ENCODE results near the gene HMCES. TPM values are rescaled to one million over a fixed set of nuclear protein-coding genes. Genes with fewer than 3 reads are reported as not detected.

The HMCES gene
- total and polyA plus RNA-seq, 2 of the 13 experiments (the other 11 are each of a cell fraction or from before 2014, with no cell fraction given): 16.1 to 37.5 TPM

- TF ChIP-seq, protein P1, sequence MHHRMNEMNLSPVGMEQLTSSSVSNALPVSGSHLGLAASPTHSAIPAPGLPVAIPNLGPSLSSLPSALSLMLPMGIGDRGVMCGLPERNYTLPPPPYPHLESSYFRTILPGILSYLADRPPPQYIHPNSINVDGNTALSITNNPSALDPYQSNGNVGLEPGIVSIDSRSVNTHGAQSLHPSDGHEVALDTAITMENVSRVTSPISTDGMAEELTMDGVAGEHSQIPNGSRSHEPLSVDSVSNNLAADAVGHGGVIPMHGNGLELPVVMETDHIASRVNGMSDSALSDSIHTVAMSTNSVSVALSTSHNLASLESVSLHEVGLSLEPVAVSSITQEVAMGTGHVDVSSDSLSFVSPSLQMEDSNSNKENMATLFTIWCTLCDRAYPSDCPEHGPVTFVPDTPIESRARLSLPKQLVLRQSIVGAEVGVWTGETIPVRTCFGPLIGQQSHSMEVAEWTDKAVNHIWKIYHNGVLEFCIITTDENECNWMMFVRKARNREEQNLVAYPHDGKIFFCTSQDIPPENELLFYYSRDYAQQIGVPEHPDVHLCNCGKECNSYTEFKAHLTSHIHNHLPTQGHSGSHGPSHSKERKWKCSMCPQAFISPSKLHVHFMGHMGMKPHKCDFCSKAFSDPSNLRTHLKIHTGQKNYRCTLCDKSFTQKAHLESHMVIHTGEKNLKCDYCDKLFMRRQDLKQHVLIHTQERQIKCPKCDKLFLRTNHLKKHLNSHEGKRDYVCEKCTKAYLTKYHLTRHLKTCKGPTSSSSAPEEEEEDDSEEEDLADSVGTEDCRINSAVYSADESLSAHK (CRISPR knock-in tag; IDR thresholded peaks at IDR 0.05; ENCODE audit: borderline replicate concordance): no peak
- no peak for TF ChIP-seq XRCC5 (optimal IDR thresholded peaks at IDR 0.05; ENCODE audit: low read length)
- TF ChIP-seq MLLT10 (CRISPR knock-in tag; IDR thresholded peaks at IDR 0.05): no peak
- no peak for TF ChIP-seq ZFYVE20 (CRISPR knock-in tag; IDR thresholded peaks at IDR 0.05; ENCODE audit: borderline replicate concordance, low read depth)
- no peak for TF ChIP-seq ZNF17 (CRISPR knock-in tag; IDR thresholded peaks at IDR 0.05)
- no peak for TF ChIP-seq EZH2 (conservative IDR thresholded peaks at IDR 0.05; ENCODE audit: low read depth, low read length)
- peak; percentile 63 for TF ChIP-seq ELF1 (CRISPR knock-in tag; IDR thresholded peaks at IDR 0.05)
- no peak for TF ChIP-seq ZNF883 (CRISPR knock-in tag; IDR thresholded peaks at IDR 0.05; ENCODE audit: not compliant biosample characterization)
- TF ChIP-seq, protein P2, sequence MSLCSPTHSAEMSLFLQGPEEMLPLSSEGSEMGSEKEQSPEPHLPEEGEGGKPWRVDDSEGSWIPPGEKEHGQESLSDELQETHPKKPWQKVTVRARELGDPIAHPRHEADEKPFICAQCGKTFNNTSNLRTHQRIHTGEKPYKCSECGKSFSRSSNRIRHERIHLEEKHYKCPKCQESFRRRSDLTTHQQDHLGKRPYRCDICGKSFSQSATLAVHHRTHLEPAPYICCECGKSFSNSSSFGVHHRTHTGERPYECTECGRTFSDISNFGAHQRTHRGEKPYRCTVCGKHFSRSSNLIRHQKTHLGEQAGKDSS (CRISPR knock-in tag; IDR thresholded peaks at IDR 0.05; ENCODE audit: borderline replicate concordance, low read depth): no peak
- TF ChIP-seq, protein P3, sequence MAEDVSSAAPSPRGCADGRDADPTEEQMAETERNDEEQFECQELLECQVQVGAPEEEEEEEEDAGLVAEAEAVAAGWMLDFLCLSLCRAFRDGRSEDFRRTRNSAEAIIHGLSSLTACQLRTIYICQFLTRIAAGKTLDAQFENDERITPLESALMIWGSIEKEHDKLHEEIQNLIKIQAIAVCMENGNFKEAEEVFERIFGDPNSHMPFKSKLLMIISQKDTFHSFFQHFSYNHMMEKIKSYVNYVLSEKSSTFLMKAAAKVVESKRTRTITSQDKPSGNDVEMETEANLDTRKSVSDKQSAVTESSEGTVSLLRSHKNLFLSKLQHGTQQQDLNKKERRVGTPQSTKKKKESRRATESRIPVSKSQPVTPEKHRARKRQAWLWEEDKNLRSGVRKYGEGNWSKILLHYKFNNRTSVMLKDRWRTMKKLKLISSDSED (CRISPR knock-in tag; IDR thresholded peaks at IDR 0.05): no peak
- no peak for TF ChIP-seq ZNF180 (CRISPR knock-in tag; IDR thresholded peaks at IDR 0.05; ENCODE audit: borderline replicate concordance, low read depth)
- no peak for TF ChIP-seq ZNF646 (CRISPR knock-in tag; IDR thresholded peaks at IDR 0.05)
- TF ChIP-seq ZFP82 (CRISPR knock-in tag; IDR thresholded peaks at IDR 0.05; ENCODE audit: borderline replicate concordance): no peak
- no peak for TF ChIP-seq FOXM1 (CRISPR knock-in tag; IDR thresholded peaks at IDR 0.05)
- TF ChIP-seq SMARCC2 (IDR thresholded peaks at IDR 0.05): no peak
- TF ChIP-seq KDM5A (IDR thresholded peaks at IDR 0.05; ENCODE audit: borderline replicate concordance, low read length): no peak
- TF ChIP-seq ZSCAN9 (CRISPR knock-in tag; IDR thresholded peaks at IDR 0.05; ENCODE audit: borderline replicate concordance): no peak
- TF ChIP-seq ZNF331 (CRISPR knock-in tag; IDR thresholded peaks at IDR 0.05): peak; percentile 13; the same call in 1 of the 2 replicates
- TF ChIP-seq ZNF441 (CRISPR knock-in tag; IDR thresholded peaks at IDR 0.05; ENCODE audit: borderline replicate concordance): 0 out of 2 replicates have a peak, but pooled peaks have one; percentile 9
Observed at GRCh38 chr3:129228891-129229585, 49.6 kb upstream of the HMCES start (continued).
